Activated T-cell treated with anti-CD3 and anti-CD28 coated beads for 48 hours (primary cell): Measurements from ENCODE around the gene NUP62.
"Not testable (repeated sequence)": the region's sequence is repeated elsewhere in the genome, so short reads cannot be mapped to it uniquely, and the experiment has no call there.

Experiments
- DNase-seq: peaks from one replicate; pipeline ENCODE4 v3.0.0-alpha.2; 2020; ENCODE audit warnings: low read depth

Gene NUP62

DNA sequence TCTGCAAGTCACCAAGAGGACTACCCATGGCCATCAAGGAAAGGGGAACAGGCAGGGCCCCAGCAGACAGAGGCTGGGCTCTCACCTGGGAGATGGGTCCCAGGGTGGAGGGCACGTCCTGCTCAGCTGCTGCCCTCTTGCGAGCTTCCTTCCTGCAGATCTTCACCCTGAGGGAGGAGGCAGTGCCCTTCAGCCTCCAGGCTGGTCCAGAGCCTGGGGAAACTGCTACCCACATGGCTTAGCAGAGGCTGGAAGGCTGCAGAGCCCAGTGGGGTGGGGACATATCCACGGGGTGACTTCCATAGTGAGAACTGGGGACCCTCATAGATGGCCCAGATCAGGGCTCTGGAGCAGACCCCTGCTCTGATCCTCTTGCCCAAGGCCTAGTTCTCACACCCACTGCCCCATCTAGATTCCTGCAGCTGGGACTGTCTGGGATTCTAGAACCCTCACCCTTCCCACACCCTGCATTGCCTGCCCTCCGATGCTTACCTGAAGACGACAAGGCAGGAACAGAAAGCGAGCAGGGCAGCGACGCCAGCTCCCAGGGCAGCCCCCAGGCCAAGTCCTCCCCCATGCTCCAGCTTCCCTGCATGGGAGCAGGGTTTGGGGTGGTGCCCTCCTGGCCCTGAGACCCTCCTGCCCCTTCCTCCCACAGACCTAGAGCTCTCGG is 22.6 kb upstream of the NUP62 start:
- DNase-seq: no peak

DNA sequence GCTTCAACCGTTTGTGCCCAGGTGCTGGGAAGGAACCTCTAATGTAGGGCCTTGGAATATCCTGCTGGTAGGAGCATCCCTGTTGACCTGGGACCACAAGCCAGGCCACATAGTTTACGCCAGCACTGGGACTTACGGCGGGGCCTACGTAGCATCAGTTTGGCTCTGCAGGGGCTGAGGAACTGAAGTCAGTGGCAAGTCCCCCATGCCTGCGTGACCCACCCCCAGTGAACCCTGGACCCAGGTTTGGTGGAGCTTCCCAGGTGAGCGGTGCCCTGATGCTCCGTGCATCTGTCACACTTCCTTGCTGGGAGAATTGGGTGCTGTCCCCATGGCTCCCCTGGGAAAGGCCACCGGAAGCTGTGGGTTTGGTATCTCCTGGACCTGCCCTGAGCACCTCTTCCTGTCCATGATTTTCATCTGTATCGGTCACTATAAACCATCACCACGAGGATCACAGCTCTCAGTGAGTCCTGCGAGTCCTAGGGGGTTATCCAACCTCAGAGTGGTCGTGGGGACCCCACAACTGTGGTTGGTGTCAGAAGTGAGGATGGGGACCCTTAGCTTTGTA is 21.7 kb upstream of the NUP62 start:
- DNase-seq: no peak

DNA sequence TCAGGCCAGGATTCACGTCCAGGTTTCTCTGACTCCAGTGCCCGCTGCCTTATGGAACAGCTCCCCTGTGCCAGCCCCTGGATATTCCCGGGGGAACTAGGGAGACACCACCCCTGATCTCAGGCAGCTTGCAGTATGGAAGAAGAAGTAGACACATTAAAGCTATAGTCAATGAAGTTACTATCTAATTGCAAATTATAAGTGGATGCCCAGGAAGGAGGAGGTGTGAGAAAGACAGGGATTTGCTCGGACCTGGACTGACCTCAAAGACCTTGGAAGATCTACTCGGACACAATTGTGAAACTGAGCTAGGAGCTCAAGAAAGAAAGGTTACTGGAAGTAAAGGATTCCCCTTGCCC is 21.3 kb upstream of the NUP62 start:
- no peak for DNase-seq

DNA sequence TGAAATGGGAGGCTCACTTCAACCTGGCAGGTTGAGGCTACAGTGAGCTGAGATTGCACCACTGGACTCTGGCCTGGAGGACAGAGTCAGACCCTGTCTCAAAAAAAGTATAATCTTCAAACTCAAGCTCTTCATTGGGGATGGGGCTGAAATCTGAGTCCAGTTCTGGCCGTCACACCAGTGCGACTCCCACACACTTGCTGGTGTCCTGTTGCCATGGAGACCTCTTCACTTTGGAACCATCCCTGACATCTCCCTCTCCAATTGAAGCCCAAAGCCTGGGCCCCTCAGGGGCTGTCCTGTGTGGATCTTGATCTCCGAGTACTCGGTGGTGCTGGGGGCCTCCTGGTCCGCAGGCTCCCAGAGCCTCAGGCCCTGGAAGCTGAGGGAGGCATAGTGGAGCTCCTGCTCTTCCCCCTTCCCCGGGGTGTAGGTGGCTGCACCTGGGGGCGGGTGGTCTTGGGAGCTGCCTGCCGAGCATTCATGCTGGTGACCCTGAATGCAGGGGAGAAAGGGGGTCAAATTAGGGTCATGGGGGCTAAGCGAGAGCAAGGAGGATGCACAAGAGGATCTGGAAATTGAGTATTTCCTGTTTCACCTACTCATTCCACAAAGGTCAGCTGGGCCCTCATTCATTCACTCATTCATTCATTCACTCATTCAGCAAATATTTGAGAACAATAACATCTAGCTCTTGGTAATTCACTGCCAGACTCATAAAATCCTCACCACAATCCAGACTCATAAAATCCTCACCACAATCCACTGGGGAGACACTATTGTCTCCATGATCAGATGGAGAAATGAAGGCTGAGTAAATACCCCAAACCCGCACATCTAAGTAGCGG is 20.7 kb upstream of the NUP62 start:
- DNase-seq: no peak

DNA sequence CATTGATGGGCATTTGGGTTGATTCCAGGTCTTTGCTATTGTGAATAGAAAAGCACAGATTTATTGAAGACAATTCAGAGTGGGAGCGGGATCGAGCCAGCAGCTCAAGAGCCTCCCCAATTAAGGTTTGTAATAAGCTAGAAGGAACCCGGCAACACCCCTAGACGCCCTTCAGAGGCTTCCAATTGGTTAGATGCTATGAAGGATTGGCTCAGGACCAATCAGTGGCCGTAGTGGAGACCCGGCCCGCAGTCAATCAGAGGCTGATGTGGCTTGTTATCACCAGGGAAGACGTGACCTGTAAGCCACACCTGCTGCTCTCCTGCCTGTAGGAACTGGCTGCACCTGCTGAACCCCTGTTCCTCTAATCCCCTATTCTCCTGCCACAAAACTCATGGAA is 17.1 kb upstream of the NUP62 start:
- DNase-seq: no peak

DNA sequence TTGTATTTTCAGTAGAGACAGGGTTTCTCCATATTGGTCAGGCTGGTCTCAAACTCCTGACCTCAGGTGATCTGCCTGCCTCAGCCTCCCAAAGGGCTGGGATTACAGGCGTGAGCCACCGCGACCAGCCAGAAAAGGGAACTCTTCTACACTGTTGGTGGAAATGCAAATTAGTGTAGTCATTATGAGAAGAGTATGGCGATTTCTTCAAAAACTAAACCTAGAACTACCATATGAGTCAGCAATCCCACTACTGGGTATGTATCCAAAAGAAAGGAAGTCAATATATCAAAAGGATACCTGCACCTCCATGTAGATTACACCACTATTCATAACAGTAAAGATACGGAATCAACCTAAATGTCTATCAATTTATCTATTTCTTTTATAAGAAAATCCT is 15.3 kb upstream of the NUP62 start:
- not testable (repeated sequence) for DNase-seq

DNA sequence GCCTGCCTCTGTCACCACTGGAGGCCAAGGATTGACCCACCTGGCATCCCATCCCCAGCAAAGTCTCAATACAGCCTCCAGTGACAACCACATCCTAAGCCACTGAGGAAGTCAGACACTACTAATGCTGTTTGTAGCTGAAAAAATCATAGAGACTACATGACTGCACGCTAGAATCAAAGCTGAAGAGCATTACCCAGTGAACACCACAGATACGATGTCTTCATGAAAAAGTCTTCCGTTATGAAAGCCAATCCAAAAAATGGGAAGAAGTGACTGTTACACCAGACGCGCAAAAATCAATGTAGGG is 11.1 kb upstream of the NUP62 start:
- DNase-seq: no peak

DNA sequence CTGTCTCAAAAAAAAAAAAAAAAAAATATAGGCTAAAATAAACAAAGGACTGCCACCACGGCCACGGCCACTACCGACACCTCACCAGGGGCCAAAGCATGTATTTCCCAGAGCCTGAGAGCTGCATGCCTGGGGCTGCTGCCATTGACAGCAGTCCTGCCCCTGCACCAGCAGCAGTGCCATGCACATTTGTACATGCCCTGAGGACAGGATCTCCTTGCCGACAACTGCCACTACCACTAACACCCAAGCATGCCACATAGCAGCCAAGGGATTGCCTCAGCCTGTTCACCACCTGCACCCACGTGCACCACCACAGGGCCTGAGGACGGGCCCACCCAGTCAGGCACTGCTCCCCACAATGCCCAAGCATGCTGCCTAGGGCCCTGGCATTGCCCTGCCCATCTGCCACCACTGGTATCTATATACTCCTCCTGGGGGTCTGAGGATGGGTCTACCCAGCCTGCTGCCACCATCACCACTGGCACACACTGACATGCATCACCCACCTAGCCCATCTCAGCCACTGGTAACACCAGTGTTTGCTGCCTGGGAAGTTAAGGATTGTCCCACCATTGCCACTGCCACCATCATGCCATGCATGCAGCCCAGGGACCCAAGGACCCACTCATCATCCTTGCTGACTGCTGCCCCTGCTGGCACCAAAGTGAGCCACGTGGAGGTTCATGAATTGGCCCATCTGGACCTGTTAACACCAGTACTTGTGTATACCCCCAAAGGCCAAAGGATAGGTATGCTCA is 10.6 kb upstream of the NUP62 start:
- no peak for DNase-seq

DNA sequence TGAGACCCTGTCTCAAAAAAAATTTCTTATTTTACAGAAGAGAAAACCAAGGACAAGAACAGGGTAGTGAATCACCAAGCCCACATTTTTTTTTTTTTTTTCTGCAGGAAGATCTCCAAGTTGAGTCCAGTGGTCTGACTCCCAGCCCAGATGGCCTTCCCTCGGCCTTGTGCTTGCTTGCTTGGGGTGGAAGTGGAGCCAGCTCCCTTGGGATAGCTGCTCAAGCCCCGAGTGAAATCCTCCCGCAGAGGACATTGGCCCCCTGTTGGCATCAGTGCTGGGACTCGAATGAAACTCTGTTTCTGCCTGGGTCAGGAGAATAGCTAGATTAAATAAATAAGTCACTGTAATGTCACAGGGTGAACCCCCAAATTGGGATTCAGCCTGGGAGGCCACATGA is 9.4 kb upstream of the NUP62 start:
- DNase-seq: no peak

DNA sequence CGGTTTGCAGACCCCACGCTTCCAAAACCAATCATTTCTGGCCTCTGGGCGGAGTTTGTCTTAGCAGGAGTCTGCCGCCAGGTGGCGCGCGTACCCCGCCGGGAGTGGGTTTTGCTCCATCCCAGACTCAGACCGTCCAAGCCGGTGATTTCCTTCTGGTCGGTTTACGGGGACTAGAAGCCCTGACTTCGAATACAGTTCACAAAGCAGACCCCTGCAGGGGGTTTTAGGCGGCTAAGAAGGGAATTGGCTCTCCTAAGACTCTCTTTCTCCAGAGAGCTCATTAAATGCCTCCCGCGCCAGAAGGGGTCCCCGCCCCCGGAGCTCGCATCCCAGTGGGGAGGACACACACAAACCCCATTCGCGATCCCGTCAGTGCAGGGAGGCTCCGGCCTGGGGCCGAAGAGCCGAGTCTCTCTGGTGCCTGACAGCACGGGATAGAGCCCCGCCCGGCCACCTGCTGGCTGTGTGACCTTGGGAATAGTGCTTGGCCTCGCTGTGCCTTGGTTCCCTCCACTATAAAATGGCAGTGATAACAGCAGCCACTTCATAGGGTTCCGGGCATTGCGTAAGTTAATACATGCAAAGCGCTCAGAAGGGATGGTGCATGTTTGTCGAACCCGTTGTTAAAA is 8.6 kb upstream of the NUP62 start:
- DNase-seq: peak; percentile 78

DNA sequence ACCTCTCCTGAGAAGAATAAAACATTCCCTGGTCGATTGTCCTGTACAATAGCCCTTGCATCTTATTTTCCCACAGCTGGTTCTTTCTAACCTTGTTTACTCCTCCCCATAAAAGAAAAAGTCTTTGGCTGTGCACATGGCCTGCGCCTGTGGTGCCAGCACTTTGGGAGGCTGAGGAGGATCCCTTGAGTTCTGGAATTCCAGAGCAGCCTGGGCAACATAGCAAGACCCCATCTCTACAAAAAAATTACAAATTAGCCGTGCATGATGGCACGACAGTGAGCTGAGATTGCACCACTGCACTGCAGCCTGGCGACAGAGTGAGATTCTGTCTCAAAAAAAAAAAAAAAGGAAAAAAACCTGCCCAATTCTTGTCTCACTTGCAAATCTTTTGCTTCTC is 7.2 kb upstream of the NUP62 start:
- DNase-seq: no peak

DNA sequence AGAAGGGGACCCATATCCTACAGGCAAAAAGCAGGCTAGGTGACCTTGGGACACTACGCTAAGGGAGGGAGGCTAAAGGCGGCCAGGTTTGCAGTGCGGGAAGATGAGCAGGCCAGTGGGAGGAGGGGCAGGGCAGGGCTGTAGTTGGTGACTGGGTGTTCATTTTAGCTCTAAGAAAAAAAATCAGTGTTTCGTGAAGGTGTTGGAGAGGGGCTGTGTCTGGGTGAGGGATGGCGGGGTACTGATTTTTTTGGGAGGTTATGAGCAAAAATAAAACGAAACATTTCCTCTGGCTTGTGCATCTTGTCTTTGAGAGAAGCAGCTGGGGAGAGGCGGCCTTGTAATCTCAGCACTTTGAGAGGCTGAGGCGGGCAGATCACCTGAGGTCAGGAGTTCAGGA is 4.3 kb upstream of the NUP62 start:
- no peak for DNase-seq

DNA sequence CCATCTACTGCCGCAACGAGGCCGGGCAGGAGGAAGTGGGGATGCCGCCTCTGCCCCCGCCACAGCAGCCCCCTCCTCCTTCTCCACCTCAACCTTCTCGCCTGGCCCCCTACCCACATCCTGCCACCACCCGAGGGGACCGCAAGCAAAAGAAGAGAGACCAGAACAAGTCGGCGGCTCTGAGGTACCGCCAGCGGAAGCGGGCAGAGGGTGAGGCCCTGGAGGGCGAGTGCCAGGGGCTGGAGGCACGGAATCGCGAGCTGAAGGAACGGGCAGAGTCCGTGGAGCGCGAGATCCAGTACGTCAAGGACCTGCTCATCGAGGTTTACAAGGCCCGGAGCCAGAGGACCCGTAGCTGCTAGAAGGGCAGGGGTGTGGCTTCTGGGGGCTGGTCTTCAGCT is 3.4 kb upstream of the NUP62 start:
- DNase-seq: no peak

DNA sequence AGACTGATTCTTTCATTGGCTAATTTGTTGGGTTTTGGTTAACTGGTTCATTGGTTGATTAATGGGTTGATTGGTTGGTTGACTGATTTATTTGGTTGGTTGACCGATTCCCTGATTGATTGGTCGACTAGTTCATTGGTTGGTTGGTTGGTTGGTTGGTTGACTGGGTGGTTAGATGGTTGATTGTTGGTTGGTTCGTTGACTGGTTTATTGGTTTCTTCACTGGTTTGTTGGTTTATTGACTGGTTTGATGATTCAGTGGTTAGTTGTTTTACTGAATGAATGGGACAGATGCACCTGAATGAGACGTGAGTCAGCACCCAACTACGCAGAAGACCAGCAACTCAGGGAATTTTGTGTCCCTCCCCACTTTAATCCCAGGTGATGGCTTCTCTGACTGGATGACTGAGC is 2.7 kb upstream of the NUP62 start:
- no peak for DNase-seq

DNA sequence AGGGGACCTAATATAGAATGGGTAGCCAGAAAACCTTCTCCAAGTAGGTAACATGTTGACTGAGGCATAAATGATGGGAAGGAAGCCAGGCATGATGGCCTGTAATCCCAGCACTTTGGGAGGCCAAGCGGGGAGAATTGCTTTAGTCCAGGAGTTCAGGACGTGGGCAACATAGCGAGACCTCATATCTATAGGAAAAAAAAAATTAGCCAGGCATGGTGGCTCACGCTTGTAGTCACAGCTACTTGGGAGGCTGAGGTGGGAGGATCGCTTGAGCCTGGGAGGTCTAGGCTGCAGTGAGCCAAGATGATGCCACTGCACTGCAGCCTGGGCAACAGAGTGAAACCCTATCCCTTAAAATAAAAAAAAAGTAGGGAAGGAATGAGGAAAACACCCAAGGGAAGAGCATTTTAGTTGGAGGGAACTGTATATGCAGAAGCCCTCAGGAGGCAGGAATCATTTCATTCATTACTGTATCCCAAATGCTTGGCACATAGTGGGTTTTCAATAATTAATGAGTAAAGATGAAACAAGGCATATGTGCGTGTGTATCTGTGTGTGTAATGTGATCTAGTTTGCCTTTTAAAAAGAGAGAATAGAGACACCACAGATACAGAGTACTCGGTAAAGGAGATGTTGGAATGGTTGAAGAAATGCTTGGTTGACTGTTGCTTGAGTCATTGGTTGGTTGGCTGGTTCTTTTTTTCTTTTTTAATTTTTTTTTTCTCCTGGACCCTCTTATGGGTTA is 2.2 kb upstream of the NUP62 start:
- DNase-seq: no peak

DNA sequence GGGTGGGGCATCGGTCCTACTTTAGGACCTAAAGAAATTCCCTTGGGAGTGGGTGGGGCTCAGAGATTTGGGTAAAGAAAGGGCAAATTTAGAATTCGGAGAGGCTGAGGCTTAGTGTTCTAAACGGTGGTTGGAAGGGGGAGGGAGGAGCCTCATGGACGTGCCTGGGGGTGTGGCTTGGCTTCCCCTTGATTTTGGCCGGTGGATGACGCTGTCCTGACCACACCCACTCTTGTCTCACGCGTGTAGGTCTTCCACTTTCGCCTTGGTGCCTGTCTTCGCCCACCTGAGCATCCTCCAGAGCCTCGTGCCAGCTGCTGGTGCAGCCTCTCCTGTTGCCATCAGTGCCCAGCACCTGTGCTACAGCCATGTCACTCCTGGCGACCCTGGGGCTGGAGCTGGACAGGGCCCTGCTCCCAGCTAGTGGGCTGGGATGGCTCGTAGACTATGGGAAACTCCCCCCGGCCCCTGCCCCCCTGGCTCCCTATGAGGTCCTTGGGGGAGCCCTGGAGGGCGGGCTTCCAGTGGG is 1.2 kb upstream of the NUP62 start:
- DNase-seq: no peak

DNA sequence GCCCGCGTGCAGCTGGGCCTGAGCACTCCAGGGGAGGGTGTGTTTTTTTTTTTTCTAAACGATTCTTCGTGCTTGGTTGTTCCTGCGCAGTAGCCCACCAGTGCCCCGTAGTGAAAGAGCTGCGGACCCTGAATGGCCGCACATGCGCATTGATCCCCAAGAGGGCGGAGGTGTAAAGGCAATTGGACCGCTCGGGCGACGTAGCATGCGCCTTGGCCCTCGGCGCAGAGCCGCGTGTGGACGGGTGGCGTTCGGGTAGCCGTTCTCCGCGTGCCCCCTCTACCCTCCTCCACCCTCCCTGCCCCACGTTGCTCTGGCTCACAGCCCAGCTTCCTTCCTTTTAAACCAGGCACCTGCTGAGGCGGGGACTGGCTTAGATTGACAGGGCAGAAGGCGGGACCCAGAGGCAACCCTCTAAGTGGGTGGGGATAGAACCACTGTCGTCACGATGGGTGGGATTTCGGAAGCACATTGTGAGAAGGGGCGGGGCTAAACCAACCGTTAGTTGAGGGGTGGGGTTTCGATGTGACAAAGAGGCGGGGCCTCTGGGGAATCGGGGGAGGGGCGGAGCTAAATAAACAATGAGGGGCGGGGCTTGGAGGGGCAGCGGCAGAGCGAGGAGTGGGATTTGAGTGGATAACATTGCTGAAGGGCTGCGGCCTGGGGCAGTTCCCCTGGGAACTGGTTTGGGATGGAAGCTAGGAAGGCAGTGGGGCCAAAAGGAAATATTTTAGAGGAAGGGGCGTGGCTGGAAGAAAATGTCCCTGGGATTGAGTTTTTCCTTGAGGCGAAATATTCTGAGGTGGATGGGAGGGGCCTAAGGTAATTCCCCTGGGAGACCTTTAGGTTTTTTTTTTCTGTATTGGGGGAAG is 543 bp upstream of the NUP62 start:
- peak; percentile 86 for DNase-seq

DNA sequence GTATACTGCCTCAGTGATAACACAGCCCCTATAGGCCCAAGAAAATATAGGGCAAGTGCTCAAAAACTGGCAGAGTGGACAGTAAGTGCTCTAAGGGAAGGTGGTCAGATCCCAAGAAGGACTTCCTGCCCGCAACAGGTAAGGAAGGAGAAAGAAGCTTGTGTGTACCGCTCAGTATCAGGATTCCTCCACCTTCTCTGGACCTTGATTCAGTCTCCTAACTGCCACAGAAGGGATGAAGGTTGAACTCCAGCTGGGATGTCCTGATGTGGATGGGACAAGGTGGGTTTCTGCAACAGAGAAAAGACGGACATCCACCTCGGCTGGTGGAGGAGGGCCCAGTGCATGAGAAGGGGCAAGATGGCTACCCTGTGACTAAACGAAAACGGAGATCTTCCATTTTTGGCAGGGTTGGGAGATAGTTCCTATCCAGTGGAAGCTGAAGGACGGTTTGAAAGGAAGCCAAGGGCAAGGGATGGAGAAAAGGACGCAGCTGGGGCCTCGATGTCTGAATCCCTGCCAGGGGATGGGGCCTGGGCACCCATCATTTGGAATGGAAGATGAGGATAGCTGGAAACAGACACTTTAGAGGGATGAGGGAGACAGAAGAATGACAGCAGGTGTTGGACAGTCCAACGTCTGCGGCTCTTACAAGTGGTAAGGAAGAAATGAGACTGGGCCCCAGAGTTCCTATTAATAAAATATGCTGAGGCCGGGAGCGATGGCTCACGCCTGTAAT is 1.6 kb downstream of the NUP62 start:
- DNase-seq: no peak

DNA sequence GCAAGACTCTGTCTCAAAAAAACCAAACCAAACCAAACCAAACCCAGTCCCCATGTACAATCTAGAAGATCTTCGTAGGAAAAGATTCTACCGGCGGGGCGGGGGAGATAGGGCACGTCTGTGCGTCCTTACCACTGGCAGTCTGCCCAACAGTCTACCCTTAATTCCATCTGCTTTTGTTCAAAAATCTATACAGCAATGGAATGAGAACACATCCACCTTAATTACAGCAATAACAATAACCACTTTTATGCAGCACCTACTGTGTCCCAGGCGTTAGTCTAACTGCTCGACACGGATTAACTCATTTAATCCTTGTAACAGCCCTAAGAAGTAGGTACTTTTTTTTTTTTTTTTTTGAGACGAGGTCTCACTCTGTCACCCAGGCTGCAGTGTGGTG is 2.8 kb downstream of the NUP62 start:
- no peak for DNase-seq

DNA sequence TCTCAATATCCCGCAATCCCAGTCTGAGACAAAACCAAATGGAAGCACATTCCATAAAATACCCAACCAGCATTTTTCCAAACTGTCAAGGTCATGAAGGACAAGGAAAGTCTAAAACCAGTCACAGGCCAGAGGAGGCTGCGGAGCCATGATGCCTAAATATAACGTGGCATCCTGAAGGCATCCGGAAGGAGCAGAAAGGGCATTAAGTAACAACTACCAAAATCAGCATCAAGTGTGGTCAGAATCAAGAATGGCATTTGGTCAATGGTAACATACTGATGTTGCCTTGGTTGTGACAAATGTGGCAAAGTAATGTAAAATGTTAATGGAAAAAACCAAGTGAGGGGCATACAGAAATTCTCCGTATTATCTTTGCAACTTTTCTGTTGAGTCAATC is 3.8 kb downstream of the NUP62 start:
- DNase-seq: no peak
